Hindlimb muscle (tissue), 1 donor: ENCODE measurements around the gene GJC1. TPM values are rescaled to one million over a fixed set of nuclear protein-coding genes. Genes with fewer than 3 reads are reported as not detected.
"Not testable (repeated sequence)": the region's sequence is repeated elsewhere in the genome, so short reads cannot be mapped to it uniquely, and the experiment has no call there.

Source experiments
- DNase-seq: peaks from one replicate; pipeline ENCODE4 v3.0.0-alpha.2; 2013
- polyA plus RNA-seq: library from polyadenylated mRNA; unstranded; fragments of 120-200 nt; gene quantifications from one replicate; pipeline ENCODE4 v1.2.1, GENCODE V29; 2013; ENCODE audit not compliant: insufficient read length

GJC1 gene
- polyA plus RNA-seq, 1 donor: 24.6 TPM

GRCh38 chr17:44759086-44759915 lies 70.8 kb downstream of the GJC1 start:
- DNase-seq: no peak

DNA sequence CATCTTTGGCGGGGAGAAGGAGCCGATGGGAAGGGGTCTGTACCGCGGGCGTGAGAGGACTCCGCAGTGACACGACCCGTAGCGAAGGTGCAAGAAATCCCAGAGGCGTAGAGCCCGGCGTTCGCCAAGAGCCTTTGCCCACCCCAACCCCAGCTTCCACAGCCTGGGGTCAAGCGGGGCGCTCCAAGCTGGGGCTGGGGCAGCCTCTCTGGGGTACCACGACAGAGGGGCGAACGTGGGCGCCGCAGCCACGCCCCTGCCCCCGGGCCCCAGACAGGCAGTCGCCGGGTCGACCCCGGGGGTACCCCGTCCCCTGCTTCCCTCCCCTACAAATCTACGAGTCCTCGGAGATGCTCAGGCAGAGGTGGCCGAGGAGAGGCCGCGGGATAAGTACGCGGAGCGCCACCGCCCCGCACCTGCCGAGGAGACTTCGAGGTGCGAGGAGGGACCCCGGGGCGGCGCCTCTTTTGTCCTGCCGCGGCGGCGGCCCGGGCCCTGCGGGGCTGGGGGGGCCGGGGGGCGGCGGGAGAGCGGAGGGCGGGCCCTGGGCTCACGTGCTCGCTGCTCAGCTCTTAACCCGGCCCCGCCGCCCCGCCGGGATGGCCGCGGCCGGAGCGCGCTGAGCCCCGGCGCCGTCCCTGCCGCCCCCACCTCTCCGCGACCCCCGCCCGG lies 71.5 kb downstream of the GJC1 start, which contains the start of gene ADAM11:
TSS of gene ADAM11 (plus strand) at position 575 of the 672 bp plus-strand sequence. CDS start 212 bp downstream, outside the sequence.
- no peak for DNase-seq

- DNase-seq: no peak
Measured at GRCh38 chr17:44757918-44758413, 72.1 kb downstream of the GJC1 start.

GRCh38 chr17:44757045-44757917 lies 72.8 kb downstream of the GJC1 start:
- DNase-seq: no peak

DNA sequence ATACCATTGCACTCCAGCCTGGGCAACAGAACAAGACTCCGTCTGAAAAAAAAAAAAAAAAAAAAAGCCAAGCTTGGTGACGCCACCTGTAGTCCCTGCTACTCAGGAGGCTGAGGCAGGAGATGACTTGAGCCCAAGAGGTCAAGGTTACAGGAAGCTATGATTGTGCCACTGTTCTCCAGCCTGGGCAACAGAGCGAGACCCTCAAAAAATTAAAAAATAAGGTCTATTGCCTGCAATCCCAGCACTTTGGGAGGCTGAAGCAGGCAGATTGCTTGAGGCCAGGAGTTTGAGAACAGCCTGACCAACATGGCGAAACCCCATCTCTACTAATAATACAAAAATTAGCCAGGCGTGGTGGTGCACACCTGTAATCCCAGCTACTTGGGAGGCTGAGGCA lies 74.9 kb downstream of the GJC1 start:
- DNase-seq: not testable (repeated sequence)

GRCh38 chr17:44754276-44754675 lies 75.8 kb downstream of the GJC1 start:
- DNase-seq: no peak

DNA sequence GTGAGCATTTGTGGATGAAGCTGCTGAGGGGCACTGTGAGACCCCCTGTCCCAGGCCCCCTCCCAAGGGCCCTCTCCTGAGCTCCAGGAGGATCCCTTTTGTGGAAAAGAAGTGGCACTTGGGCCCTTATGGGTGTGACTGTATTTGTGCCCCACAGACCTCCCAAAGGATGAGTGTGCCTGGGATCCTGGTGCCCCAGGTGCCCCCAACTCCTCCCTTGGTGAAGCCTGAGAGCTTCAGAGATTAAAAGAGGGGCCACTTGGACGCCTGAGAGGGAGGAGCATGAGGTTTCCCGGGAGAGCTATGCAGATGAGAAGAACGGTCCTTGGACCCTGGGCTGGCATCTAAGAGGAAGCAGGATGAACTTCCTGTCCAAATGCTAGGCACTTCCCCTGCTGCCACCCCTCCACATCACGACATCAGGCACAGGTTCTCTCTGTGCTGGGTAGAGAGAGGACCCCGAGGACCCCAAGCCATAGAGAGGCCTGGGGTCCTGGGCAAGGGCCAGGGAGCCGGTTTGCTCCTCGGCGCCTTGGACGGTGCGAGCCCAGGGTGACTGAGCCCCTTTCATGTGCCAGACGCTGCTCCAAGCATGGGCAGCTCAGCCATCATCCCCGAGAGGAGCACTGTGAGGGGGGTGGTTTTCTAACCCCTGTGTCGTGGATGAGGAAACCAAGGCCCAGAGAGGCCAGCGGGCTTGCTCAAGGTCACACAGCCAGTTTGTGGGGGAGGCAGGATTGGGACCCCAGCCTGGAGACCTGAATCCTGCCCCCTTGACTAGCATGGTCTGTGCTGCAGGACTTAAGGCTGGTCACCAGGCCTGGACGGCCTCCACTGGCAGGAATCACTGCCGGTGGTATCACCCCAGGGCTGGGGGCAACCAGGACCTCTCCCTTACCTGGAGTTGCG lies 76.9 kb downstream of the GJC1 start:
- no peak for DNase-seq

GRCh38 chr17:44751806-44752205 lies 78.3 kb downstream of the GJC1 start:
- DNase-seq: no peak

DNA sequence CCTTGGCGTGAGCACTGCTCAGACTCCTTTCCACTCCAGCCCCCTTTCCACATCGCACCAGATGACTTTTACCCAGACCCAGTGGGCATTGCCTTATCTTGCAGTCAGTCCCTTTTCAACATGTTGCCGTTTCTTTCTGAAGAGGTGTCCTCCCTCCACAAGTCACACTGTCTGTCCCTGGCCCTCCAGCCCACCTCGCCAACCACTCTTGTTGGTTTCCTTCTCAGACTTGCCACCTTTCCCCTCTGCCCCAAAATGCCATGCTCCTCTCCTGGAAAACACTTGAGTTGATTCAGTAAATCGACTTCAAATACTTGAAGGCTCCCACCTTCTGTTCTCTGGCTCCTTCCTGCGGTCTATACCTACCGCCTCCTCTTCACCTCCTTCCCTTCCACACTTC lies 78.8 kb downstream of the GJC1 start:
- DNase-seq: no peak

- DNase-seq: peak; percentile 36
Measured at GRCh38 chr17:44749980-44750318, 80.1 kb downstream of the GJC1 start.

DNA sequence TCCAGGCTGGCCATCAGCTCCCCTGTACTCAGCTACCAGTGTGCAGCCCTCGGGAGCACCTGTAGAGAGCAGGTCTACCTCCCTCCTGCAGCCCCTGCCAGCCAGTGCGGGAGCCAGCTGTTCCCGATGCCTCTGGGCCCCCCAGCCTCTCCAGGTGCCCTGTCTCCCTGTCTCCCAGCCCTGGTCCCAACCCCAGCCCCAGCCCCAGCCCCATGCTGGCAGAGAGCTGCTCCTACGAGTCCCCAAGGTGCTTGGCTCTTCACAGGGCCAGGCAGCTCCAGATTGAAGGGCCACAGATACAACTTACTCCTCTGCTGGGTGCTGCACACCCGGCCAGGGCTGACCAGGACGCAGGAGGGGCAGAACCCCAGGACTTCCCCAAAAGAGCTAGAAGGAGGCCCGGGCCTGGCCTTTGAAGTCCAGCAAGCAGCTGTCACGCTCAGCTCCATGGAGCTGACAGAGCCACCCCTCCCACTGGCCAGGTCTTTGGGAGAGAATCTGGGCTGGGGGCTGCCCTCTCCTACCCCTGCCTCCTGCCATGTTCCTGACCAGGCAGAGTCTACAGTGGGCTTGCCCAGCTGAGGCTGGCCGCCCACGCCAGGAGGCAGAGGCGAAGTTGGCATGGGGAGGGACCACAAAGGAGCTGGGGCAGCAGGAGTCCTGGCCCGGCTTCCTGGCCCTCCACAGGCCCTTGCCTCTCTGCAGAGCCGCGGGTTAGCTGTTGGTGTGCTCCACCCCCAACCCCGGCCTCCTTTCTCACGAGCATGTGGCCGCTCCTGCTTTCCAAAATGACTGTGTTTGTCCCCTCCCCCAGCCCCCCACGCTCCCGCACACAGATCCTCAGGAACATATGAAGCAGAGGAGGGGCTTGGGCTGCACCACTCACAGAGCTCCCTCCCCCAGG lies 80.8 kb downstream of the GJC1 start:
- peak; percentile 59 for DNase-seq

Other genes with a start within 250 kb of the GJC1 start
- 0.81 TPM for gene MEIOC, start 173.8 kb downstream of the GJC1 start, polyA plus RNA-seq
- 31.4 TPM for gene CCDC43, start 140.5 kb downstream of the GJC1 start, polyA plus RNA-seq
- gene DBF4B, start 121.6 kb downstream of the GJC1 start, polyA plus RNA-seq: 8.0 TPM
- gene ADAM11, start 71.3 kb downstream of the GJC1 start, polyA plus RNA-seq: 1.4 TPM
- gene HIGD1B, start 17.6 kb upstream of the GJC1 start, polyA plus RNA-seq: 3.5 TPM
- gene EFTUD2, start 69.2 kb upstream of the GJC1 start, polyA plus RNA-seq: 66.6 TPM
- 0.71 TPM for gene GFAP, start 85.2 kb upstream of the GJC1 start, polyA plus RNA-seq
- 8.8 TPM for gene KIF18B, start 117.5 kb upstream of the GJC1 start, polyA plus RNA-seq
- gene C1QL1, start 138.0 kb upstream of the GJC1 start, polyA plus RNA-seq: 1.5 TPM
- gene DCAKD, start 221.3 kb upstream of the GJC1 start, polyA plus RNA-seq: 33.4 TPM
- gene NMT1, start 231.0 kb upstream of the GJC1 start, polyA plus RNA-seq: 39.0 TPM